Measurements from ENCODE around the gene PAX7. TPM values are rescaled to one million over a fixed set of nuclear protein-coding genes. Genes with fewer than 3 reads are reported as not detected.

The PAX7 gene
- total RNA-seq, 2 experiments from 2014 or later: not detected

- no peak for DNase-seq
- Mint-ChIP-seq H3K9me3 (no peaks in the 10 kb centered on the region), H3K4me3 (no peak overlapping the region), H3K27ac (no peak overlapping the region), H3K27me3 (peaks cover 71% of the 10 kb centered on the region), H3K4me1 (ENCODE audit: low read depth) (peaks cover 36% of the 10 kb centered on the region), H3K36me3 (no peaks in the 10 kb centered on the region)
- ChIA-PET CTCF (no interaction called here), POLR2A (no interaction called here)
- intact Hi-C loops (cut with micrococcal nuclease): no loop called here
These were observed 15.6 kb downstream of the PAX7 start for GRCh38 chr1:18646091-18646785.

- H3K4me1 Mint-ChIP-seq (ENCODE audit: low read depth): peaks cover 38% of the 10 kb centered on the region
- ChIA-PET POLR2A (no interaction called here), CTCF (no interaction called here)
- H3K36me3 Mint-ChIP-seq: no peaks in the 10 kb centered on the region
- peaks cover 67% of the 10 kb centered on the region for H3K27me3 Mint-ChIP-seq
- no peak overlapping the region for H3K4me3 Mint-ChIP-seq
- no peak overlapping the region for H3K27ac Mint-ChIP-seq
- no peak for DNase-seq
- no peaks in the 10 kb centered on the region for H3K9me3 Mint-ChIP-seq
- intact Hi-C loops (cut with micrococcal nuclease): no loop called here
These were observed 16.3 kb downstream of the PAX7 start for GRCh38 chr1:18646786-18647410.

- Mint-ChIP-seq H3K36me3 (no peaks in the 10 kb centered on the region), H3K4me1 (ENCODE audit: low read depth) (peaks cover 43% of the 10 kb centered on the region), H3K27ac (no peak overlapping the region), H3K9me3 (no peaks in the 10 kb centered on the region), H3K4me3 (no peak overlapping the region), H3K27me3 (peaks cover 61% of the 10 kb centered on the region)
- POLR2A ChIA-PET: no interaction called here
- intact Hi-C loops (cut with micrococcal nuclease): no loop called here
- CTCF ChIA-PET: no interaction called here
- no peak for DNase-seq
These were observed 17.1 kb downstream of the PAX7 start for GRCh38 chr1:18647681-18648214.

GRCh38 chr1:18649693-18650370 is 19.2 kb downstream of the PAX7 start:
- Mint-ChIP-seq H3K27me3 (peaks cover 49% of the 10 kb centered on the region), H3K4me3 (no peak overlapping the region), H3K9me3 (no peaks in the 10 kb centered on the region), H3K36me3 (no peaks in the 10 kb centered on the region), H3K4me1 (ENCODE audit: low read depth) (peaks cover 38% of the 10 kb centered on the region), H3K27ac (no peak overlapping the region)
- intact Hi-C loops (cut with micrococcal nuclease): no loop called here
- ChIA-PET POLR2A (no interaction called here), CTCF (no interaction called here)
- DNase-seq: no peak

- POLR2A ChIA-PET: no interaction called here
- CTCF ChIA-PET: no interaction called here
- no peak for DNase-seq
- Mint-ChIP-seq H3K4me1 (ENCODE audit: low read depth) (peaks cover 26% of the 10 kb centered on the region), H3K36me3 (no peaks in the 10 kb centered on the region), H3K27me3 (peaks cover 35% of the 10 kb centered on the region), H3K9me3 (no peaks in the 10 kb centered on the region), H3K4me3 (no peak overlapping the region), H3K27ac (no peak overlapping the region)
- intact Hi-C loops (cut with micrococcal nuclease): no loop called here
These were observed 21.1 kb downstream of the PAX7 start for GRCh38 chr1:18651713-18652112.

GRCh38 chr1:18652791-18653190 is 22.1 kb downstream of the PAX7 start:
- Mint-ChIP-seq H3K27me3 (peaks cover 31% of the 10 kb centered on the region), H3K27ac (no peak overlapping the region)
- CTCF ChIA-PET: interaction anchor here (1.0 kb wide), 1 partner anchor 56 kb away, joined by 4 read pairs; no protein-coding TSS in a partner anchor

GRCh38 chr1:18653367-18653766 is 22.7 kb downstream of the PAX7 start:
- CTCF ChIA-PET: interaction anchor here (1.0 kb wide), 1 partner anchor 56 kb away, joined by 4 read pairs; no protein-coding TSS in a partner anchor
- H3K4me1 Mint-ChIP-seq (ENCODE audit: low read depth): peaks cover 26% of the 10 kb centered on the region
- no peaks in the 10 kb centered on the region for H3K36me3 Mint-ChIP-seq
- H3K4me3 Mint-ChIP-seq: no peak overlapping the region
- H3K27me3 Mint-ChIP-seq: peaks cover 26% of the 10 kb centered on the region
- POLR2A ChIA-PET: no interaction called here
- no peak overlapping the region for H3K27ac Mint-ChIP-seq
- intact Hi-C loops (cut with micrococcal nuclease): no loop called here
- no peaks in the 10 kb centered on the region for H3K9me3 Mint-ChIP-seq
- no peak for DNase-seq

More at GRCh38 chr1:18652791-18653190, 22.1 kb downstream of the PAX7 start:
- Mint-ChIP-seq H3K4me3 (no peak overlapping the region), H3K36me3 (no peaks in the 10 kb centered on the region), H3K9me3 (no peaks in the 10 kb centered on the region), H3K4me1 (ENCODE audit: low read depth) (peaks cover 26% of the 10 kb centered on the region)
- DNase-seq: no peak
- intact Hi-C loops (cut with micrococcal nuclease): no loop called here
- POLR2A ChIA-PET: no interaction called here

GRCh38 chr1:18653916-18654315 is 23.3 kb downstream of the PAX7 start:
- ChIA-PET CTCF (interaction anchor here (1.0 kb wide), 1 partner anchor 57 kb away, joined by 4 read pairs; no protein-coding TSS in a partner anchor), POLR2A (no interaction called here)
- DNase-seq: no peak
- Mint-ChIP-seq H3K9me3 (no peaks in the 10 kb centered on the region), H3K36me3 (no peaks in the 10 kb centered on the region), H3K27me3 (peaks cover 25% of the 10 kb centered on the region), H3K4me1 (ENCODE audit: low read depth) (peaks cover 27% of the 10 kb centered on the region), H3K27ac (no peak overlapping the region), H3K4me3 (no peak overlapping the region)
- intact Hi-C loops (cut with micrococcal nuclease): no loop called here

- CTCF ChIA-PET: interaction anchor here (1.2 kb wide), 1 partner anchor 57 kb away, joined by 6 read pairs; no protein-coding TSS in a partner anchor
- Mint-ChIP-seq H3K9me3 (no peaks in the 10 kb centered on the region), H3K4me3 (no peak overlapping the region), H3K27me3 (peaks cover 22% of the 10 kb centered on the region), H3K36me3 (no peaks in the 10 kb centered on the region), H3K4me1 (ENCODE audit: low read depth) (peaks cover 28% of the 10 kb centered on the region), H3K27ac (no peak overlapping the region)
- intact Hi-C loops (cut with micrococcal nuclease): no loop called here
- POLR2A ChIA-PET: no interaction called here
- DNase-seq: no peak
These were observed 24.0 kb downstream of the PAX7 start for GRCh38 chr1:18654599-18654998.

- DNase-seq: no peak
- H3K36me3 Mint-ChIP-seq: no peaks in the 10 kb centered on the region
- H3K9me3 Mint-ChIP-seq: no peaks in the 10 kb centered on the region
- H3K4me3 Mint-ChIP-seq: no peak overlapping the region
- H3K4me1 Mint-ChIP-seq (ENCODE audit: low read depth): peaks cover 16% of the 10 kb centered on the region
- no peak overlapping the region for H3K27ac Mint-ChIP-seq
- CTCF ChIA-PET: no interaction called here
- peaks cover 15% of the 10 kb centered on the region for H3K27me3 Mint-ChIP-seq
- intact Hi-C loops (cut with micrococcal nuclease): no loop called here
- POLR2A ChIA-PET: no interaction called here
These were observed 27.0 kb downstream of the PAX7 start for GRCh38 chr1:18657506-18658201.

- no peak for DNase-seq
- Mint-ChIP-seq H3K27me3 (peaks cover 9% of the 10 kb centered on the region), H3K4me1 (ENCODE audit: low read depth) (peaks cover 6% of the 10 kb centered on the region), H3K27ac (no peak overlapping the region), H3K4me3 (no peak overlapping the region), H3K9me3 (no peaks in the 10 kb centered on the region), H3K36me3 (no peaks in the 10 kb centered on the region)
- intact Hi-C loops (cut with micrococcal nuclease): no loop called here
- POLR2A ChIA-PET: no interaction called here
- CTCF ChIA-PET: no interaction called here
These were observed 28.2 kb downstream of the PAX7 start for GRCh38 chr1:18658831-18659230.
